Measurements from ENCODE around the gene RAD1. TPM values are rescaled to one million over a fixed set of nuclear protein-coding genes. Genes with fewer than 3 reads are reported as not detected.

RAD1 gene
- total and polyA plus RNA-seq, 2 donors (not counting 1 experiment from before 2014, with no cell fraction given): 46.9 to 123 TPM

DNA sequence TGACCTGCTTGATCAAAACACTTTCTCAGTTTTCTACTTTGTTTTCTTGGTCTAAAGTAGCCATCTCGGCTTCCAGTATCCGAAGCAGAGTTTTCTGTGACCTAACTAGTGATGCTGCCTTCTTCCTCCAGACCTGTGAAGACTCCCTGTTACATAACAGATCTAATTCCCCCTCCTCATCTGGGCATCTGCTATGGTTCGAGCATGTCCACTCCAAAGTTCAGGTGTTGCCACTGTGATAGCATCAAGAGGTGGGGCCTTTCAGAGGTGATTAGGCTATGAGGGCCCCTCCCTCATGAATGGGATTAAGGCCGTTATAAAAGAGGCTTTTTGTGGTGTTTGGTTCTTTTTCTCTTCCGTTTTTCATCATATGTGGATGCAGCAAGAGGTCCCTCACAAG is 56.1 kb downstream of the RAD1 start:
- H3K27ac ChIP-seq (ENCODE audit: insufficient read depth, low read length): no peak overlapping the region
- H3K9ac ChIP-seq (ENCODE audit: insufficient read depth, low read length): no peak overlapping the region
- no peak for TF ChIP-seq EZH2 (IDR thresholded peaks at IDR 0.05; ENCODE audit: low read length, missing control alignments)
- TF ChIP-seq, protein P1, sequence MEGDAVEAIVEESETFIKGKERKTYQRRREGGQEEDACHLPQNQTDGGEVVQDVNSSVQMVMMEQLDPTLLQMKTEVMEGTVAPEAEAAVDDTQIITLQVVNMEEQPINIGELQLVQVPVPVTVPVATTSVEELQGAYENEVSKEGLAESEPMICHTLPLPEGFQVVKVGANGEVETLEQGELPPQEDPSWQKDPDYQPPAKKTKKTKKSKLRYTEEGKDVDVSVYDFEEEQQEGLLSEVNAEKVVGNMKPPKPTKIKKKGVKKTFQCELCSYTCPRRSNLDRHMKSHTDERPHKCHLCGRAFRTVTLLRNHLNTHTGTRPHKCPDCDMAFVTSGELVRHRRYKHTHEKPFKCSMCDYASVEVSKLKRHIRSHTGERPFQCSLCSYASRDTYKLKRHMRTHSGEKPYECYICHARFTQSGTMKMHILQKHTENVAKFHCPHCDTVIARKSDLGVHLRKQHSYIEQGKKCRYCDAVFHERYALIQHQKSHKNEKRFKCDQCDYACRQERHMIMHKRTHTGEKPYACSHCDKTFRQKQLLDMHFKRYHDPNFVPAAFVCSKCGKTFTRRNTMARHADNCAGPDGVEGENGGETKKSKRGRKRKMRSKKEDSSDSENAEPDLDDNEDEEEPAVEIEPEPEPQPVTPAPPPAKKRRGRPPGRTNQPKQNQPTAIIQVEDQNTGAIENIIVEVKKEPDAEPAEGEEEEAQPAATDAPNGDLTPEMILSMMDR (conservative IDR thresholded peaks at IDR 0.05 in 1 of 2, IDR thresholded peaks at IDR 0.05 in 1 of 2; ENCODE audit: low read depth in 1 of 2, low read length in 2 of 2): no peak
- no peaks in the 10 kb centered on the region for H3K4me1 ChIP-seq (ENCODE audit: control insufficient read depth, extremely low read depth, insufficient read depth, low read length)
- no peak for DNase-seq (ENCODE audit: low read depth in 2 of 2)
- H3K79me2 ChIP-seq (ENCODE audit: control insufficient read depth, insufficient read depth, low read length): no peaks in the 10 kb centered on the region
- H3K36me3 ChIP-seq (ENCODE audit: control insufficient read depth, insufficient read depth, low read length): no peaks in the 10 kb centered on the region
- no peak overlapping the region for H3K4me3 ChIP-seq (replicated peaks in 1 of 4; ENCODE audit: control extremely low read depth in 1 of 4, insufficient read depth in 1 of 4, low read depth in 3 of 4, low read length in 4 of 4)
- H3K27me3 ChIP-seq (ENCODE audit: control insufficient read depth, insufficient read depth, low read length): no peaks in the 10 kb centered on the region
- H3K4me2 ChIP-seq (ENCODE audit: extremely low read depth, insufficient read depth, low read length): no peak overlapping the region
- no peaks in the 10 kb centered on the region for H3K9me3 ChIP-seq (ENCODE audit: control insufficient read depth, insufficient read depth, low read depth, low read length)
- no peaks in the 10 kb centered on the region for H4K20me1 ChIP-seq (ENCODE audit: control insufficient read depth, extremely low read depth, insufficient read depth, low read length)
- no peak overlapping the region for H2AFZ ChIP-seq (ENCODE audit: low read length)

DNA sequence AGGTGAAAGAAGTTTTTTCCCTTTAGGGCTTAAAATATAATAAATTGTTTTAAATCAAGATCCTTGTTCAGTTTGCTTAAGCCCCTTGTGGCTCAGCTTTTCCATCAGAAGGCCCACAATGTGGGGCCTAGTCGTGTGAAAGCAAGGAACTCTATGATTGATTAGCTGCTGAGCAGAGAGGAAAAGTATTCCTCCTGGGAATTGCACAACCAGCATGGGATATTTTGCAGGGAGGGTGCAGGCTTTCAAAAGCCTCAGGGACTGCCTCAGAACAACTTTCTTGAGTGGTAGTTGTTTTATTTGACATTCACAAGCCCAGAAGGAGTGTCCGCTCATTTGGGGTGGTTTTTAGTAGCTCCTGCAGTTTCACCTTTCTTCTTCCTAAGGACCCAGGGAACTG is 56.5 kb downstream of the RAD1 start:
- Histone ChIP-seq H3K9me3 (ENCODE audit: control insufficient read depth, insufficient read depth, low read depth, low read length) (no peaks in the 10 kb centered on the region), H3K4me3 (replicated peaks in 1 of 4; ENCODE audit: control extremely low read depth in 1 of 4, insufficient read depth in 1 of 4, low read depth in 3 of 4, low read length in 4 of 4) (no peak overlapping the region), H3K4me2 (ENCODE audit: extremely low read depth, insufficient read depth, low read length) (no peak overlapping the region), H3K27ac (ENCODE audit: insufficient read depth, low read length) (no peak overlapping the region), H3K27me3 (ENCODE audit: control insufficient read depth, insufficient read depth, low read length) (no peaks in the 10 kb centered on the region), H4K20me1 (ENCODE audit: control insufficient read depth, extremely low read depth, insufficient read depth, low read length) (no peaks in the 10 kb centered on the region), H3K4me1 (ENCODE audit: control insufficient read depth, extremely low read depth, insufficient read depth, low read length) (no peaks in the 10 kb centered on the region), H3K9ac (ENCODE audit: insufficient read depth, low read length) (no peak overlapping the region), H3K79me2 (ENCODE audit: control insufficient read depth, insufficient read depth, low read length) (no peaks in the 10 kb centered on the region), H2AFZ (ENCODE audit: low read length) (no peak overlapping the region), H3K36me3 (ENCODE audit: control insufficient read depth, insufficient read depth, low read length) (no peaks in the 10 kb centered on the region)
- peak; percentile 21 to 76 for DNase-seq (ENCODE audit: low read depth in 2 of 2)
- TF ChIP-seq EZH2 (IDR thresholded peaks at IDR 0.05; ENCODE audit: low read length, missing control alignments): no peak
- TF ChIP-seq, protein P1 (conservative IDR thresholded peaks at IDR 0.05 in 1 of 2, IDR thresholded peaks at IDR 0.05 in 1 of 2; ENCODE audit: low read depth in 1 of 2, low read length in 2 of 2): no peak

DNA sequence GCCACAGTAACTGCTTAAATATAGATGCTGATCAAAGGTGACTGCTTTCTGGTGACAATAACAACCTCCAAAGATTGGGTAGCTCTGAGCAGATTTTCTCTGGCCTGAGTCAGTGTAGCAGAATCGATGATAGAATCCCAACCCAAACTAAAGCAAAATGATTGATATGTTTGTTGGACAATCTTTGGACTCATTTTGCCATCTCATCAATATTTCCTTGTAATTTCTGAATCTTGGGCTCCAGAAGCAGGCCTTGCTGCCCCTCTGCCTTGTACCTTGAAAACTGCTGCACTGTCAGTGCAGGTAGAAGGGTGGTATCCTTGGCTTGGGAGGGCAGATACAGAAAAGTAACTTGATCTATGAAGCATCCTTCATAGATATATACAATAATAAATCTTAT is 57.4 kb downstream of the RAD1 start:
- H3K27me3 ChIP-seq (ENCODE audit: control insufficient read depth, insufficient read depth, low read length): no peaks in the 10 kb centered on the region
- no peak overlapping the region for H3K4me3 ChIP-seq (replicated peaks in 1 of 4; ENCODE audit: control extremely low read depth in 1 of 4, insufficient read depth in 1 of 4, low read depth in 3 of 4, low read length in 4 of 4)
- H3K79me2 ChIP-seq (ENCODE audit: control insufficient read depth, insufficient read depth, low read length): no peaks in the 10 kb centered on the region
- H3K4me2 ChIP-seq (ENCODE audit: extremely low read depth, insufficient read depth, low read length): no peak overlapping the region
- no peaks in the 10 kb centered on the region for H3K4me1 ChIP-seq (ENCODE audit: control insufficient read depth, extremely low read depth, insufficient read depth, low read length)
- TF ChIP-seq EZH2 (IDR thresholded peaks at IDR 0.05; ENCODE audit: low read length, missing control alignments): no peak
- TF ChIP-seq, protein P1 (conservative IDR thresholded peaks at IDR 0.05 in 1 of 2, IDR thresholded peaks at IDR 0.05 in 1 of 2; ENCODE audit: low read depth in 1 of 2, low read length in 2 of 2): no peak
- H4K20me1 ChIP-seq (ENCODE audit: control insufficient read depth, extremely low read depth, insufficient read depth, low read length): no peaks in the 10 kb centered on the region
- no peak overlapping the region for H3K27ac ChIP-seq (ENCODE audit: insufficient read depth, low read length)
- no peak overlapping the region for H3K9ac ChIP-seq (ENCODE audit: insufficient read depth, low read length)
- H2AFZ ChIP-seq (ENCODE audit: low read length): no peak overlapping the region
- H3K36me3 ChIP-seq (ENCODE audit: control insufficient read depth, insufficient read depth, low read length): no peaks in the 10 kb centered on the region
- DNase-seq (ENCODE audit: low read depth in 2 of 2): no peak
- H3K9me3 ChIP-seq (ENCODE audit: control insufficient read depth, insufficient read depth, low read depth, low read length): no peaks in the 10 kb centered on the region

Data from fibroblast of lung (primary cell).